SU-DHL-6 (cell line): ENCODE measurements around the gene STAU1.

ENCODE experiments used
- EZH2phosphoT487 ChIP-seq: fragments of 200-600 bp; sonication (generic), shearing (Covaris generic); conservative IDR thresholded peaks from 2 replicates; pipeline ENCODE4 v1.6.1; 2018; ENCODE audit warnings: mild to moderate bottlenecking, antibody characterized with exemption, low read length, moderate library complexity, mixed read lengths
- TF ChIP-seq, protein P1 (sequence below): fragments of 200-600 bp; sonication (generic); IDR thresholded peaks from one replicate; pipeline ENCODE4 v1.5.1; 2017; ENCODE audit warnings: antibody characterized with exemption, mild to moderate bottlenecking, low read length, moderate library complexity; ENCODE audit not compliant: insufficient read depth, poor library complexity, severe bottlenecking

GRCh38 chr20:49118307-49118706 lies 69.8 kb downstream of the STAU1 start:
- TF ChIP-seq, protein P1, sequence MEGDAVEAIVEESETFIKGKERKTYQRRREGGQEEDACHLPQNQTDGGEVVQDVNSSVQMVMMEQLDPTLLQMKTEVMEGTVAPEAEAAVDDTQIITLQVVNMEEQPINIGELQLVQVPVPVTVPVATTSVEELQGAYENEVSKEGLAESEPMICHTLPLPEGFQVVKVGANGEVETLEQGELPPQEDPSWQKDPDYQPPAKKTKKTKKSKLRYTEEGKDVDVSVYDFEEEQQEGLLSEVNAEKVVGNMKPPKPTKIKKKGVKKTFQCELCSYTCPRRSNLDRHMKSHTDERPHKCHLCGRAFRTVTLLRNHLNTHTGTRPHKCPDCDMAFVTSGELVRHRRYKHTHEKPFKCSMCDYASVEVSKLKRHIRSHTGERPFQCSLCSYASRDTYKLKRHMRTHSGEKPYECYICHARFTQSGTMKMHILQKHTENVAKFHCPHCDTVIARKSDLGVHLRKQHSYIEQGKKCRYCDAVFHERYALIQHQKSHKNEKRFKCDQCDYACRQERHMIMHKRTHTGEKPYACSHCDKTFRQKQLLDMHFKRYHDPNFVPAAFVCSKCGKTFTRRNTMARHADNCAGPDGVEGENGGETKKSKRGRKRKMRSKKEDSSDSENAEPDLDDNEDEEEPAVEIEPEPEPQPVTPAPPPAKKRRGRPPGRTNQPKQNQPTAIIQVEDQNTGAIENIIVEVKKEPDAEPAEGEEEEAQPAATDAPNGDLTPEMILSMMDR = no peak
- no peak for TF ChIP-seq EZH2phosphoT487
